GM21576 (cell line): ENCODE data around the gene TAS2R41.

Experiments used
- ATAC-seq: cut with Tn5 transposase; IDR thresholded peaks from one replicate; pipeline ENCODE4 v1.9.1; 2021; ENCODE audit warnings: mild to moderate bottlenecking, moderate library complexity; ENCODE audit not compliant: unreplicated experiment

The TAS2R41 gene

DNA sequence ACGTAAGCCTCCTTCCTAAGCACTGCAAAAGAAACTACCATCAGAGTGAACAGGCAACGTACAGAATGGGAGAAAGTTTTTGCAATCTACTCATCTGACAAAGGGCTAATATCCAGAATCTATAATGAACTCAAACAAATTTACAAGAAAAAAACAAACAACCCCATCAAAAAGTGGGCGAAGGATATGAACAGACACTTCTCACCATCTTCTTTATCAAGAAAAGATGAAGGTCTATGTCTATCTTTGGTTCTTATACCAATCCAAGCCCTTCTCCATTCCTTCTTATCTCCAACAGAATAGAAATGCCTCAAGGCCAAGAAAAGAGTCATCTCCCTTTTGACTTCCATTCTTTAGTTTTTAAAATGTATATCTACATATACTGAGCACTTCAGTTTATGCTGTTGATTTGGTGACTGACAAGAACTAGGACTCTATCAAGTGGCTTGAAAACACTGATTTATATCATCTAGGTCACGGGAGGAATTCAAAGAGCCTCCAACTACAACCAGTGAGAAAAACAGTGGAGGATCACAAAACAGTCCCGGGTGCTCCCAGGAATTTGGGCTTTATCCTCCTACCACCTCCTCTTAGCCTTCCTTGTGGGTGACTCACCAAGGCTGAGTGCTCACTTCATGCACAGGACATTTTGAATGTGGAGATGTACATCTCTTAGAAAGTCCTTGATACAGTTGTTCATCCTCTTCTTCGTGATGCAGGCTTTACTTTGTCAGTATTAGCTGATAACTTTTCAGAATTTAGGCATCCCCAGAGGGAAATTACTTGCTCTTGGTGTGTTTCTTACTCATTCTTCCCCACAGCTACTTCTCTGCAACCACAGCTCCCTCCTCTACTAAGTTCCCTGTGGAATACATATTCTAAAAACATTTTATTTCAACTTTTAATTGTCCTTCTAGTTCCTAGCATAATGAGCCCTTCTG is 15.4 kb downstream of the TAS2R41 start:
- ATAC-seq: no peak

DNA sequence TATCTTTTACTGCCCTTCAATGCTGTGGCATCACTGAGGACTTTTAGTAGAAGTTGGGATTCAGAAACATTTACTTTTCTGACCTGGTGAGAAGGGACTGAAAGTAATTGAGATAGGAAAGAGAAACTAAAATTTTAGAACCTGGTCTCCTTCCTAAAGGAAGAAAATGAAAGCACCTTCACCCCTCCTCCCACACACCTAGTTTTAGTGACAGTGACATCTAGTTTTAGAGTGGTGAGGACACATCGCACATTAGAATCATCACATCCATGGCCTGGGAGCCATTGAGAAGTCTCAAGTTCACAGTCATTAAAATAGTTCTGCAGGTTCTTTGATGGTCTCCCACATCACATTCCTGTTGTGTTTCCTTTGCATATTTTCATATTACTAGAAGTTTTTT is 16.1 kb downstream of the TAS2R41 start:
- ATAC-seq: no peak

DNA sequence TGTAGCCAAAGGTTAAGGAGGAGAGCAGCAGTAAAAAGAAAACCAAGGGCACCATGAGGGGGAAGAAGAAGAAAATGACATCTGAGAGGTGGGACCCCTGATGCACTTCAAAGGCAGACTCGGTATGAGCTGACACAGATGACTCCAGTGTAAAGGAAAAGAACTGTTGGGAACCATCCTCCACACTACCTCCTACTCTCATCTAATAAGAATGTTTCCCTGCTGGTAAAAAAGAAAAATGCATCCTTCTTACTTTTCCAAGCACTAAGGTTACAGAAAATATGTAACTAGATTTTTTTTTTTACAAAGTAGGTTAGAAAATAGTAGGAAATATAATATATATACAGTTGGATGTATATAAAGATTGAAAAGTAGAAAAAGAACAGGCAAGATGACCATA is 16.9 kb downstream of the TAS2R41 start:
- no peak for ATAC-seq

DNA sequence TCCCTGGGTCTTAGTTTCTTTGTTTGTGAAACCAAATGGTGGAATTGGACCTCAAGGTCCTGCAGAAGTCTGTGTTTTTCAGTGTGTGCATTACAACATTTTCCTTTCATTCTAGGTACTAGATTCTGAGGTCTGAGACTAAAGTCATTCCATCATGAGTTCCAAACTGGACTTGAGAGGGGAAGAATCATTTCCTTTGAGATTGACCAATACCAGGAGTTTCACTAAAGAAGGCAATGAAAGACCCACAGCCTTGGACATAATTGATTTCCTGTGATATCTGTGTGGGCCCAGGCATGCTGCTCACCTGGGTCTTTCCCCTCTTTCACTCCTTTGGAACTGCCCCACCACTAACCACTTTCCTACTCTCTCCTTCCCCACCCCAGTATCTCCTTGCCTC is 18.2 kb downstream of the TAS2R41 start:
- ATAC-seq: no peak

DNA sequence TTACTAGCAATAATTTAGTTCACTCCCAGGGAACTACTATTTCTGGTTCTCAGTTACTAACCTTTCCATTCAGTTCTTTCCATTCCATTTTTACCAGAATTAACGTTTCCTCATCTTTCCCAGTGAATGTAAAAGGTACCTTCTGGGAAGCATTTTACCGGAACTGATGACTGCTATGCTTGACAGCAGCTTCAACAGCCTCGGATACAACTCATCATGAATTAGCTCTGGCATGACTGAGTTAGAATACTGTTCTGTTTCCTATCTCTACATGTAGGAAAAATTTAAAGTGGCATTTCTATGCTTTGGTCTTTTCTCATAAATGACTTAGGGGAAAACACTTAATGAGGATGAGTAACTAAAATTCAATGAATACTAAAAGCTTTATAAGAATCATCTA is 18.6 kb downstream of the TAS2R41 start:
- ATAC-seq: no peak

DNA sequence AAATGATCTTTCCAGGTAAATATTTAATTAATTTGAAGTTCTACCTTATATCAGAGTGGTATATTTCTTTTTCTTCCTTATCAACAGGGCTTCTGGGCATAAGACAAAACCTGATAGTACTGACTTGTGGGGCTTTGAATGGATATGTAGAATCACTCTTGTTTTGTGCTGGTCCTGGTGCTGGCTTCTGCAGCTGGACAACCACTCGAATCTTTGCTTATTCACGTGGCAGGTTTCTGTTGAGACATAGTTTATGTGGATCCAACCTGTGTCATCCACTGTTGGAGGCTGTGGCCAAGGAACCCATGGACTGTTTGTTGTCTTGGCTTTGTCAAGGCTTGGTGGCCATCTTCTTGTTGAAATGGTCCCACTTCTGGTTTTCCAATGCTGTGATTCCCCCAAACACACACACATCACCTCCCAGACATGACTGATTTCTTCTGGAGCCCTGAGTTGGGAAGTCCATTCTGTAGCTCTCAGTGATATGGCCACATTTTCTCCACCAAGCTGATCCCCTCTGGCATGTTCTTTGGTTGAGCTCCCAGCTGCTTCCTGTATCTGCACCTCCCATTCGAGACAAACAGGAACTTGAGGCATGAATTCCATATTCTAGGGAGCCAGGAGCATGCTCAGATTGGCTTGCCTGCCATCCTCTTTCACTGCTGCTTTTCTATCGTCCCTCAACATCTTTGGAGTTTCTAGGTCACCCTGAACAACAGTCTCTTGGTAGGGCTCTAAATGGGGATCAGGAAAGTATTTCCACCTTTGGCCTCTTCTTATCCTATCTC is 19.5 kb downstream of the TAS2R41 start:
- ATAC-seq: no peak

DNA sequence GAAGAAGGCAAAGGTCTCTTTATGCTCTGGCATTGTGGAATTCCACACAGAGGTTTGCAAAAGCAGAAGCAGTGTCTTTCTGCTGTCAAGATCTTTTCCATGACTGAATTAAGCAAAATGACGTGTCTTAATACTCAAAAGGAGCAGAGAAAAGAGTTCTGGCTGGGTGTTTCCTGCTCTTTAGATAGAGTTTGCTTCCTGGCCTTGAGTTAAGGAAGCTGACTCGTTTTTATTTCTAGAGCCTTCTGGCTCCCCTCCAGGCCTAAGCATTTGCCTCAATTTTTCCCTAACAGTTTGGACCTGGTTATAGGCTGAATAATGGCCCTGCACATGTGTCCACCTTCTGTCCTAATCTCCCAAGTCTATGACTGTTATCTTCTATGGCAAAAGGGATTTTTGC is 21.6 kb downstream of the TAS2R41 start:
- no peak for ATAC-seq

DNA sequence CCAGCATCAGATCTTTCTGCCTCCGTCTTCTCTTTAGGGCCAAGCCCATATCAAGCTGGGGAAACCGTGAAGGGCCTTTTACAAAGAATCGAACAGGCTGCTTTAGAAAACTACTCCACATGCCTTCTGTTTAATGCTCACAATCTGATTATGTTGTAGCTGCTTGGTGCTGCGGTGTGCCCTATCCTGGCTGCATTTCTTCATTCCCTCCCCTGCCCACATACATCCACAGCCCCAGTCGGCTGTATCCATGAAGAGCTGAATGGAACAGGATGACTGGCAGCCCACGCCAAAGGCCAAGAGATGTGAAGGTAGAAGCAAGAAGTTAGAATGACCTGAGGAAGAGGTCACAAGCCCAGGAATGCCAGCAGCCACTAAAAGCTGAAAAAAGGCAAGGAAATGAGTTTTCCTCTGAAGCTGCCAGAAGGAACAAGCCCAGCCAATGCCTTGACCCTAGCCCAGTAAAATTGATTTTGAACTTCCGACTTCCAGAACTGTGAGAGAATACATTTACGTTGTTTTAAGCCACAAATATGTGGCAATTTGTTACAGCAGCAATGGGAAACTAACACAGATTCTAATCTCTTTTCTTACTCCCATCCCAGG is 22.2 kb downstream of the TAS2R41 start:
- no peak for ATAC-seq

DNA sequence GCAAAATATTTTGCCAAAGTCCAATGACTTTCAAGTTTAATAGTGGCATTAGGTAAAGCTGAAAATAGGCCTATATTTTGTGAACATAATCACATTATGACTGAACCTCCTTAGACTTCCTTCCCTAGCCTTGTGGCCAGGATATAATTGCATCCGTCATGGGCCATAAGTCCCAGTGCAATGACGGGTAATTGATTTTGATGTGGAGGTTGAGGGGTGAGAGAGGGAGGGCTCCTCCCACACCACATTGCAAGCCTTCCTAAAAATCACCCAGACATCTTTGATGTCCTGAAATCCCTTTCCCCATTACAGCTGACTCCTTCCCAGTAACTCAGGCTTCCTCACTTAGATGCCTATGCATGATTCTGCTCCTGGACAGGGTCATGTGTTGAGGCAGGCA is 25.6 kb downstream of the TAS2R41 start:
- ATAC-seq: no peak

DNA sequence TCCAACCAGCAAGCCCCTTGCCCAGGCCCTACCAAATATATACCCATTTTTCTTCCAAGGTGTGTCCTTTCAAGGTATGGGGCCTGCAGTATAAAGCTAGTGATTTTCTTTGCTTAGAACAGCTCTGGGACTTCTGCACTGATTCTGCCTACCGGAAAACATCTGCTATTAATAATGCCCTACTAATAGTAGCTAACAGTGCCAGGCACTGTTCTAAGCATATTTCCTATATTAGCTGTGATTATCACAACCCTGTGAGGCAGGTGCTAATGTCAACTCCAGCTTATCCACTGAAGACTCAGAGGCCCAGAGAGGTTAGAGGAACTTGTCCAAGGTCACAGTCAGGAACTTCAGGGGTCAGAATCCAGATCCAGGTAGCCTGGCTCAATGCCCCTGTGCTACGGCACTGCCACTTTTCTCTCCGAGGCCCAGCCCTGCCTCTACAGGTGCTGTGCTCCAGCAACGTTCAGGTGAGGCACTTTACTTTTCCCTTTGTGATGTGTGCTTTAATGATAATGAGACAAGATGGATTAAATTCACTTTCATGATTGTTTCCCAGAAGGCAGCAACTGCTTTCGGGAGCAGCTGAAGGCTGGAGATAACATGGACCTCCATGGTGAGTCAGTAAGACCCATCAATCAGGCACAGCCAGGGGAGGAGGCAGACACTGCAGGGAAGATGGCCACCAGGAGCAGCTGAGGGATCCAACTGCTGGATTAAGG is 26.7 kb downstream of the TAS2R41 start:
- no peak for ATAC-seq

DNA sequence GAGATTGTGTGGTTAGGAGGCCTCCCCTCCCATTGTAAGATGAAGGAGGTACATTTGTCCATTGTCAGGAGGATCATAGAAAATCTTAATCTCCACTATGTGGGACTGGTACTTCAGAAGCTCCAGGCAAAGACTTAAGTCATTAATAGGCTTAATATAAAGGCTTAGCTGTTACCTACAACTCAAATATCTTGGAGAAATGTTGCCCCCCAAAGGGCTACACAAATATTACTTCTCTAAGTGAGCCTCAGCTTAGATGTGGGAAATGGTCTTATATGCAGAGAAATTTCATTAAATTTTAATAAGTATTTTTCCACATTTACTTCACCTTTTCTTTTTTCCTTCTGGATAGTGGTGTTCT is 27.2 kb downstream of the TAS2R41 start:
- ATAC-seq: no peak

DNA sequence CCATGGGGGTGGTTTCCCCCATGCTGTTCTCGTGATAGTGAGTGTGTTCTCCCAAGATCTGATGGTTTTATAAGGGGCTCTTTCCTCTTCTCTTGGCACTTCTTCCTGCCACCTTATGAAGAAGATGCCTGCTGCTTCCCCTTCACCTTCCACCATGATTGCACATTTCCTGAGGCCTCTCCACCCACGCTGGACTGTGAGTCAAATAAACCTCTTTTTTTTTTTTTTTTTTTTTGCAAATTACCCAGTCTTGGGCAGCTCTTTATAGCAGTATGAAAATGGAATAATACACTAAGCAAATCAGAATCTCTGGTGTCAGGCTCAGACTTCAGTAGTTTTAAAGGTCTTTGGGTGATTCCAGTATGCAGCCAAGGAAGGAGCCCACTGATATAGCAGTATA is 28.2 kb downstream of the TAS2R41 start:
- ATAC-seq: no peak

DNA sequence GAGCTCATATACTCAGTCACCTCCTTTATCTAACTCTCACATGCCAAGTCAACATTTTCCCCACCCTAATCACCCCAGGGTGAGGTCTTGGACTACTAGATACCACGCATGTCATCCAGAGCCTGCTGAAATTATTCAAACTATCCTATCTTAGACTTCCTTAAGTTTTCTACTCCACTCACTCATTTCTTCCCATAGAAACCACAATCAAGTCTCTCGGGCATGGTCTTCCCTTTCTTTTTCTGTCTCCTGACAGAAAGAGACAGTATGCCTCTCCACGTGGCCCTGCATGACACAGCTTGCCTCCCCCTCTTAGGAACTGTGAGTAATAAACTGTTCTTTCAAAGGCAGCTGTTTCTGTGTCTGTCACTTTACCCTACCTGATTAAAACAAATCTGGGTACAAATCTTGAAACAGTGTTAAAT is 29.4 kb downstream of the TAS2R41 start:
- no peak for ATAC-seq

DNA sequence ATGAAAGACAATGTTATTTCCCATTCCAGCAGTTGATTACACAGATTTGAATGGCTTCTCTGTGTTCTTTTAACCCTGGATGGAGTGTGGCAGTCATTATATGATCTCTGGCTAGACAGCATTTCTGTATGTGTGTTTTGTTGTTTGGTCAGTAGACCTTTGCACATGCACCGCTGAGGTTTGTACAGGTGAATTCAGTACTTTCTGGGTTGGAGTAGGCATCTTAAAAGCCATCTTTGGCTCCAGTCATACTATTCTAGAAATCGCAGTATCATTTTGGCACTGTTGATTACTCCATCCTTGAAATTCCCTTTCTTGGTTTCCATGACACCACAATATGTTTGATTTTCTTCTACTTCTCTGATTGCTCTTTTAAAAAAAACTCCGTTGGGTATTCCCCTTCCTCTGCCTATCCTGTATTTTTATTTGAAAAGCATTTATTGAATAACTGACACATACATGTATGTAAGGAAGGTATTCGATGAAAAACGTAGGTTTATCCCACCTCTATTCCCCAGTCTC is 29.9 kb downstream of the TAS2R41 start:
- no peak for ATAC-seq

DNA sequence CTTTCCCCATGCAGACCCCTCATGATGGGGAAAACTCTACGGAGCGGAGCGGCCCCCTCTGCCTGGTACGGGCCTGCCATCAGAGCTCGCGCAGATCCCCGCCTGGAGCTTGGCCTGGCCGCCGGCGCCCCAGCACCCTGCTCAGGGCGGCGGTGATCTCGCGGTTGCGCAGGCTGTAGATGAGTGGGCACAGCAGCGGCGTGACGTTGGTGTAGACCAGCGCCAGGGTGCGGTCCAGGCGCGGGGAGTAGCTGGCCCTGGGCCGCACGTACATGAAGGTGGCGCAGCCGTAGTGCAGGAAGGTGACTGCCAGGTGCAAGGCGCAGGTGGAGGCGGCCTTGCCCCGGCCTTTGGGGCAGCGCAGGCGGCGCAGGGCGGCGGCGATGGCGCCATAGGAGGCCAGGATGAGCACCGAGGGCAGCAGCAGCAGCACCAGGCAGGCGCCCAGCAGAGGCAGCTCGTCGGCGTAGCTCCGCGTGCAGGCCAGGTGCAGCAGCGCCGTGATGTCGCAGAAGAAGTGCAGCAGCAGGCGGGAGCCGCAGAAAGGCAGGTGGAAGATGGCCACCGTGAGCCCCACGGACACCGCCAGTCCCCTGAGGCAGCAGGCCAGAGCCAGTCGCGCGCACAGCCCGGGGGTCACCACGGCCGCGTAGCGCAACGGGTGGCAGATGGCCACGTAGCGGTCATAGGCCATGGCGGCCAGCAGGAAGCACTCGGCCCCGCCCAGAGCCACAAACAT is 33.4 kb downstream of the TAS2R41 start:
- ATAC-seq: no peak

DNA sequence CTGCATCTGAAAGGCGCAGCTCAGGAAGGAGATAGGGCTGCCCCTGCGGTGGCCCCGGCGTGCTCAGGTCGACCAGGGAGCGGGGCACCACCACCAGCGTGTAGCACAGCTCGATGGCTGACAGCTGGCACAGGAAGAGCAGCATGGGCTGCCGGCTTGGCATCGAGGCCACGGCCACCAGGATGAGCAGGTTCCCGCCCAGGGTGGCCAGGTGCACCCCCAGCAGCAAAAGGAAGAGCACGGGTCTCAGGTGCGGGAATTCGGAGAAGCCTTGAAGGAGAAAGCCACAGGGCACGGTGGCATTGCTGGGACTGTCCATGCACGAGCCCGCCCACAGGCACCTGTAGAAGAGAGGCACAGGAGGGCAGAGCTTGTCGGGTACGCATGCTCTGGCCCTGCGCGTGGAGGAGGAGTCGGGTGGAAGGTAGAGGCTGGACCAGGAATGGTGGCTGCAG is 33.9 kb downstream of the TAS2R41 start:
- ATAC-seq: no peak

DNA sequence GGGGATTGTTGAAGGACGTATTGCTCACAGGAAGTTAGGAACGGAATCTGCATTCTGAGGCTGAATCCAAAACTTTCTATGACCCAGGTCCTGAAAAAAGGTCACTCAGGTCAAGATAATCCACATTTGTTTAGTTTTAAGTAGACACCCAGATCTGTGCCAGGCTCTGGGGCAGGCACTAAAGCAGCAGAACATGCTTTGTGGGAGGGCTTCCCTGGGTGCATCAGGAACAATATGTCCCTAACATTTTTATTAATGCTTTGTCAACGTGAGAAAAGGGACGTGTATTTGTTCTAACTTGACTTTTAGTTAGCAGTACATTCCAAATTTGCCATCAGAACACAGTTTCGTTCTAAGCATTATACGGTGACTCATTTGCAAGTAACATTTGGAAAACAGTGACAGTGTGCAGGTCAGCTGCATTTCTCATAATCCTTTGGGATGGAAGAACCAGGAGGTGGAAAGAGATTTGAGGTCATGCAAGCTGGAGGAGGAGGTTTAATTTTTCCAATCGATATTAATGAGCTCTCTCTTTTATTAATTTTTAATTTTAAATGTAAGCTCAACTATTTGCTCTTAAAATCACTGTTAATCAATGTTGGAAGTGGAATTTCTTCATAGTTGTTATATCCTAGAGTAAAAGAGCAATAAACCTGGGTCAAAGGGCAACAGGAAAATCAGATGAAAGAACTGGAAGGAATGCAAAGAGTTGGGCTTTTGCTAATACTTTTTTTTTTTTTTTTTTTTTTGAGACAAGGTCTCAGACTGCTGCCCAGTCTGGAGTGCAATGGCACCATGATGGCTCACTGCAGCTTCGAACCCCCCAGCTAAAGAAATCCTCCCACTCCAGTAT is 35.0 kb downstream of the TAS2R41 start:
- no peak for ATAC-seq

DNA sequence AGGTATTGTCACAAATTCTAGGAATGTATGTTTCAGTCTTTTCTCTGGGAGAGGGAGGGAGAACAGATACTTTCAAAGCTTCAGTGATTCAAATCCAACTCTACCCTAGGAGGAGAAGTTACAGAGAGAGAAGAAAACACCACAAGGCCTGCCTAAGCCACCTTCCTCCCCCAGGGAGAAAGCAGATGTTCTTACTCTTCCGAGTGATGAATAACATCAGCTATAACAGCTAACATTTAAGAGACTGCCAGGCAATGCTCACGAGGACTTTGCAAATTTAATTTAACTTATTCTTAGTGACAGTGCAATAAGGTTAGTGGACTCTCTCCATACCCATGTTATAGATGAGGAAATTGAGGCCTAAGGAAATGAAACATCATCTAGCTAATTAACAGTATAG is 36.8 kb downstream of the TAS2R41 start:
- ATAC-seq: no peak
